ENCODE data around the gene PRORP. TPM values are rescaled to one million over a fixed set of nuclear protein-coding genes. Genes with fewer than 3 reads are reported as not detected.

PRORP gene
- total and polyA plus RNA-seq, 2 of the 13 experiments (the other 11 are each of a cell fraction or from before 2014, with no cell fraction given): 48.9 to 88.7 TPM

GRCh38 chr14:35147186-35147585, 24.8 kb downstream of the PRORP start (continued):
- TF ChIP-seq ZNF790 (CRISPR knock-in tag; IDR thresholded peaks at IDR 0.05; ENCODE audit: borderline replicate concordance) (no peak), TFDP1 (CRISPR knock-in tag; IDR thresholded peaks at IDR 0.05; ENCODE audit: borderline replicate concordance) (no peak), ZNF788 (CRISPR knock-in tag; IDR thresholded peaks at IDR 0.05; ENCODE audit: borderline replicate concordance) (0 out of 2 replicates have a peak, but pooled peaks have one; percentile 22), ZNF460 (CRISPR knock-in tag; IDR thresholded peaks at IDR 0.05; ENCODE audit: borderline replicate concordance) (0 out of 2 replicates have a peak, but pooled peaks have one; percentile 7), ZSCAN9 (CRISPR knock-in tag; IDR thresholded peaks at IDR 0.05; ENCODE audit: borderline replicate concordance) (no peak), RXRB (CRISPR knock-in tag; IDR thresholded peaks at IDR 0.05; ENCODE audit: borderline replicate concordance) (0 out of 2 replicates have a peak, but pooled peaks have one; percentile 2), ZNF468 (CRISPR knock-in tag; IDR thresholded peaks at IDR 0.05) (no peak), SNAPC2 (CRISPR knock-in tag; IDR thresholded peaks at IDR 0.05) (no peak), ZNF556 (CRISPR knock-in tag; IDR thresholded peaks at IDR 0.05; ENCODE audit: borderline replicate concordance) (no peak), ZNF558 (CRISPR knock-in tag; IDR thresholded peaks at IDR 0.05; ENCODE audit: borderline replicate concordance) (no peak), ELF1 (CRISPR knock-in tag; IDR thresholded peaks at IDR 0.05) (no peak), ZNF775 (CRISPR knock-in tag; IDR thresholded peaks at IDR 0.05; ENCODE audit: borderline replicate concordance) (no peak), TRIM22 (IDR thresholded peaks at IDR 0.05) (no peak), NCOA5 (CRISPR knock-in tag; IDR thresholded peaks at IDR 0.05) (no peak), TFE3 (CRISPR knock-in tag; IDR thresholded peaks at IDR 0.05) (no peak), RBFOX2 (IDR thresholded peaks at IDR 0.05; ENCODE audit: low read depth, low read length) (no peak), ZBTB7B (CRISPR knock-in tag; IDR thresholded peaks at IDR 0.05) (0 out of 2 replicates have a peak, but pooled peaks have one; percentile 7), ZNF335 (CRISPR knock-in tag; IDR thresholded peaks at IDR 0.05) (0 out of 2 replicates have a peak, but pooled peaks have one; percentile 21), ZMAT3 (CRISPR knock-in tag; conservative IDR thresholded peaks at IDR 0.05) (0 out of 2 replicates have a peak, but pooled peaks have one; percentile 7), ZSCAN29 (CRISPR knock-in tag; conservative IDR thresholded peaks at IDR 0.05) (no peak), ZNF275 (CRISPR knock-in tag; IDR thresholded peaks at IDR 0.05; ENCODE audit: borderline replicate concordance) (peak; percentile 55; the same call in 1 of the 2 replicates), TIGD3 (CRISPR knock-in tag; IDR thresholded peaks at IDR 0.05; ENCODE audit: borderline replicate concordance) (no peak), TSC22D2 (CRISPR knock-in tag; IDR thresholded peaks at IDR 0.05; ENCODE audit: borderline replicate concordance) (no peak), ATAD3A (CRISPR knock-in tag; IDR thresholded peaks at IDR 0.05) (no peak), ZNF7 (CRISPR knock-in tag; IDR thresholded peaks at IDR 0.05) (no peak)

All from HepG2 (cell line).